ENCODE results near the gene RAD18.

DNA sequence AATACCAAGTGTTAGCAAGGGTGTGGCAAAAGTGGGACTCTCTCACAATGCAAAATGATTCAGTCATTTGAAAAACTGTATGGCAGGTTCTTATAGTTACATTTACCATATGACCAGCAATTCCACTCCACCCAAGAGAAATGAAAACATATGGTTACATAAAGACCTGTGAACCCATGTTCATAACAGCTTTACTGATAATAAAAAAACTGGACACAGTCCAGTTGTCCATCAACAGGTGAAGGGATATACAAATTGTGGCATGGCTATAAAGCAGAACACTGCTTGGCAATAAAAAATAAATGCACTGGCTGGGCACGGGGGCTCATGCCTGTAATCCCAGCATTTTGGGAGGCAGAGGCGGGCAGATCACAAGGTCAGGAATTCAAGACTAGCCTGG lies 30.8 kb downstream of the RAD18 start:
- TF ChIP-seq, protein P1, sequence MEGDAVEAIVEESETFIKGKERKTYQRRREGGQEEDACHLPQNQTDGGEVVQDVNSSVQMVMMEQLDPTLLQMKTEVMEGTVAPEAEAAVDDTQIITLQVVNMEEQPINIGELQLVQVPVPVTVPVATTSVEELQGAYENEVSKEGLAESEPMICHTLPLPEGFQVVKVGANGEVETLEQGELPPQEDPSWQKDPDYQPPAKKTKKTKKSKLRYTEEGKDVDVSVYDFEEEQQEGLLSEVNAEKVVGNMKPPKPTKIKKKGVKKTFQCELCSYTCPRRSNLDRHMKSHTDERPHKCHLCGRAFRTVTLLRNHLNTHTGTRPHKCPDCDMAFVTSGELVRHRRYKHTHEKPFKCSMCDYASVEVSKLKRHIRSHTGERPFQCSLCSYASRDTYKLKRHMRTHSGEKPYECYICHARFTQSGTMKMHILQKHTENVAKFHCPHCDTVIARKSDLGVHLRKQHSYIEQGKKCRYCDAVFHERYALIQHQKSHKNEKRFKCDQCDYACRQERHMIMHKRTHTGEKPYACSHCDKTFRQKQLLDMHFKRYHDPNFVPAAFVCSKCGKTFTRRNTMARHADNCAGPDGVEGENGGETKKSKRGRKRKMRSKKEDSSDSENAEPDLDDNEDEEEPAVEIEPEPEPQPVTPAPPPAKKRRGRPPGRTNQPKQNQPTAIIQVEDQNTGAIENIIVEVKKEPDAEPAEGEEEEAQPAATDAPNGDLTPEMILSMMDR (IDR thresholded peaks at IDR 0.05; ENCODE audit: poor library complexity, severe bottlenecking): no peak
- TF ChIP-seq RAD21 (conservative IDR thresholded peaks at IDR 0.05) (no peak), EP300 (conservative IDR thresholded peaks at IDR 0.05; ENCODE audit: poor library complexity, severe bottlenecking) (no peak), EZH2 (IDR thresholded peaks at IDR 0.05; ENCODE audit: borderline replicate concordance, insufficient read depth, low read length, poor library complexity, severe bottlenecking) (no peak), MXI1 (conservative IDR thresholded peaks at IDR 0.05; ENCODE audit: poor library complexity, severe bottlenecking) (no peak), POLR2AphosphoS5 (IDR thresholded peaks at IDR 0.05) (no peak)
- TF ChIP-seq, protein P2, sequence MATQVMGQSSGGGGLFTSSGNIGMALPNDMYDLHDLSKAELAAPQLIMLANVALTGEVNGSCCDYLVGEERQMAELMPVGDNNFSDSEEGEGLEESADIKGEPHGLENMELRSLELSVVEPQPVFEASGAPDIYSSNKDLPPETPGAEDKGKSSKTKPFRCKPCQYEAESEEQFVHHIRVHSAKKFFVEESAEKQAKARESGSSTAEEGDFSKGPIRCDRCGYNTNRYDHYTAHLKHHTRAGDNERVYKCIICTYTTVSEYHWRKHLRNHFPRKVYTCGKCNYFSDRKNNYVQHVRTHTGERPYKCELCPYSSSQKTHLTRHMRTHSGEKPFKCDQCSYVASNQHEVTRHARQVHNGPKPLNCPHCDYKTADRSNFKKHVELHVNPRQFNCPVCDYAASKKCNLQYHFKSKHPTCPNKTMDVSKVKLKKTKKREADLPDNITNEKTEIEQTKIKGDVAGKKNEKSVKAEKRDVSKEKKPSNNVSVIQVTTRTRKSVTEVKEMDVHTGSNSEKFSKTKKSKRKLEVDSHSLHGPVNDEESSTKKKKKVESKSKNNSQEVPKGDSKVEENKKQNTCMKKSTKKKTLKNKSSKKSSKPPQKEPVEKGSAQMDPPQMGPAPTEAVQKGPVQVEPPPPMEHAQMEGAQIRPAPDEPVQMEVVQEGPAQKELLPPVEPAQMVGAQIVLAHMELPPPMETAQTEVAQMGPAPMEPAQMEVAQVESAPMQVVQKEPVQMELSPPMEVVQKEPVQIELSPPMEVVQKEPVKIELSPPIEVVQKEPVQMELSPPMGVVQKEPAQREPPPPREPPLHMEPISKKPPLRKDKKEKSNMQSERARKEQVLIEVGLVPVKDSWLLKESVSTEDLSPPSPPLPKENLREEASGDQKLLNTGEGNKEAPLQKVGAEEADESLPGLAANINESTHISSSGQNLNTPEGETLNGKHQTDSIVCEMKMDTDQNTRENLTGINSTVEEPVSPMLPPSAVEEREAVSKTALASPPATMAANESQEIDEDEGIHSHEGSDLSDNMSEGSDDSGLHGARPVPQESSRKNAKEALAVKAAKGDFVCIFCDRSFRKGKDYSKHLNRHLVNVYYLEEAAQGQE (IDR thresholded peaks at IDR 0.05; ENCODE audit: borderline replicate concordance): no peak
